Activated naive CD4-positive, alpha-beta T cell treated with anti-CD3 and anti-CD28 coated beads, Interleukin-2, amount 50 U/mL, for 16 hours (primary cell): Measurements from ENCODE around the gene QPRT.
"Not testable (repeated sequence)": the region's sequence is repeated elsewhere in the genome, so short reads cannot be mapped to it uniquely, and the experiment has no call there.

Experiments
- DNase-seq: peaks from one replicate; pipeline ENCODE4 v3.0.0-alpha.2; 2020

Gene QPRT

GRCh38 chr16:29663016-29663806 lies 15.8 kb upstream of the QPRT start, which contains the start of gene SPN:
Gene SPN (plus strand): TSS chr16:29663247. CDS start chr16:29663729, 482 bp downstream.
- DNase-seq = no peak

- no peak for DNase-seq
These were observed 15.2 kb upstream of the QPRT start for GRCh38 chr16:29663807-29664090.

- DNase-seq = peak; percentile 51
These were observed 14.7 kb upstream of the QPRT start for GRCh38 chr16:29664091-29664921.

GRCh38 chr16:29665294-29666077 lies 13.5 kb upstream of the QPRT start:
- peak; percentile 27 for DNase-seq

- DNase-seq = not testable (repeated sequence)
These were observed 11.7 kb upstream of the QPRT start for GRCh38 chr16:29667322-29667610.

- no peak for DNase-seq
These were observed 11.2 kb upstream of the QPRT start for GRCh38 chr16:29667755-29668154.

- DNase-seq = no peak
These were observed 10.7 kb upstream of the QPRT start for GRCh38 chr16:29668267-29668666.

- no peak for DNase-seq
These were observed 5.5 kb upstream of the QPRT start for GRCh38 chr16:29673501-29673900.

- no peak for DNase-seq
These were observed 4.8 kb upstream of the QPRT start for GRCh38 chr16:29674188-29674587.

GRCh38 chr16:29675811-29676643 lies 3.0 kb upstream of the QPRT start:
- no peak for DNase-seq

- DNase-seq = no peak
These were observed 1.8 kb upstream of the QPRT start for GRCh38 chr16:29676989-29677785.

- no peak for DNase-seq
These were observed 1.2 kb downstream of the QPRT start for GRCh38 chr16:29680180-29680598.

GRCh38 chr16:29683543-29684090 lies 4.6 kb downstream of the QPRT start:
- no peak for DNase-seq

GRCh38 chr16:29684679-29685078 lies 5.7 kb downstream of the QPRT start:
- no peak for DNase-seq

GRCh38 chr16:29686740-29687332 lies 7.9 kb downstream of the QPRT start:
- no peak for DNase-seq

GRCh38 chr16:29687755-29688154 lies 8.8 kb downstream of the QPRT start:
- DNase-seq = no peak

- DNase-seq = no peak
These were observed 9.2 kb downstream of the QPRT start for GRCh38 chr16:29688172-29688571.

- not testable (repeated sequence) for DNase-seq
These were observed 10.7 kb downstream of the QPRT start for GRCh38 chr16:29689490-29690351.

GRCh38 chr16:29692606-29693005 lies 13.6 kb downstream of the QPRT start:
- DNase-seq = not testable (repeated sequence)
